Fibroblast of mammary gland (primary cell): ENCODE results near the gene EPB41L4B.
A peak's percentile ranks its signal among the peaks of the same experiment; 100 is the strongest.

Experiments
- DNase-seq: peaks from one replicate; pipeline ENCODE4 v3.0.0-alpha.2; 2010; ENCODE audit warnings: low read depth
- H3K4me3 ChIP-seq: 2 replicates; pipeline ENCODE4 v1.5.1; 2011; ENCODE audit warnings: low read depth, mild to moderate bottlenecking, low read length, moderate library complexity; ENCODE audit not compliant: control insufficient read depth
- TF ChIP-seq, protein P1 (sequence below): conservative IDR thresholded peaks from 2 replicates; pipeline ENCODE4 v1.5.1; 2011; ENCODE audit warnings: low read depth, low read length, inconsistent platforms; ENCODE audit not compliant: control insufficient read depth, insufficient read depth

Gene EPB41L4B

DNA sequence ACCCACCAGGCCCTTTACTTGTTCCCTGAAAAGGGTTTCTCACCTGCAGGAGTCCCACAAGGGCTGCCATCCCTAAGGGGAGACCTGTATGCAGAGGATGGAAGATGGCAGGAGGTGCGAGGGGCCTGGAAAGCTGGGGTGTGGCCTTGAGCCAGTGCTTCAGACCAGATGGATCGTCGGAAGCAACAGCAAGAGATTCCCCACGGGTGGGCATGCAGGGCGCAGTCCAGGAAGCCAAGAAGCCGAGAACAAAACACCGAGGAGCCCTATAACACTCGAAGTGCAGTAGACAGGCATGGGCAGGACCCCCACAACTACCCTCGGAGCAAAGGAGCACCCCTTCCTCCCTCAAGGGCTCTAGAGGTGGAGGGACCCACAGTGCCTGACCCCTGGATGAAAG, 129.1 kb downstream of the EPB41L4B start:
- TF ChIP-seq, protein P1, sequence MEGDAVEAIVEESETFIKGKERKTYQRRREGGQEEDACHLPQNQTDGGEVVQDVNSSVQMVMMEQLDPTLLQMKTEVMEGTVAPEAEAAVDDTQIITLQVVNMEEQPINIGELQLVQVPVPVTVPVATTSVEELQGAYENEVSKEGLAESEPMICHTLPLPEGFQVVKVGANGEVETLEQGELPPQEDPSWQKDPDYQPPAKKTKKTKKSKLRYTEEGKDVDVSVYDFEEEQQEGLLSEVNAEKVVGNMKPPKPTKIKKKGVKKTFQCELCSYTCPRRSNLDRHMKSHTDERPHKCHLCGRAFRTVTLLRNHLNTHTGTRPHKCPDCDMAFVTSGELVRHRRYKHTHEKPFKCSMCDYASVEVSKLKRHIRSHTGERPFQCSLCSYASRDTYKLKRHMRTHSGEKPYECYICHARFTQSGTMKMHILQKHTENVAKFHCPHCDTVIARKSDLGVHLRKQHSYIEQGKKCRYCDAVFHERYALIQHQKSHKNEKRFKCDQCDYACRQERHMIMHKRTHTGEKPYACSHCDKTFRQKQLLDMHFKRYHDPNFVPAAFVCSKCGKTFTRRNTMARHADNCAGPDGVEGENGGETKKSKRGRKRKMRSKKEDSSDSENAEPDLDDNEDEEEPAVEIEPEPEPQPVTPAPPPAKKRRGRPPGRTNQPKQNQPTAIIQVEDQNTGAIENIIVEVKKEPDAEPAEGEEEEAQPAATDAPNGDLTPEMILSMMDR = no peak
- H3K4me3 ChIP-seq = no peak overlapping the region
- no peak for DNase-seq

DNA sequence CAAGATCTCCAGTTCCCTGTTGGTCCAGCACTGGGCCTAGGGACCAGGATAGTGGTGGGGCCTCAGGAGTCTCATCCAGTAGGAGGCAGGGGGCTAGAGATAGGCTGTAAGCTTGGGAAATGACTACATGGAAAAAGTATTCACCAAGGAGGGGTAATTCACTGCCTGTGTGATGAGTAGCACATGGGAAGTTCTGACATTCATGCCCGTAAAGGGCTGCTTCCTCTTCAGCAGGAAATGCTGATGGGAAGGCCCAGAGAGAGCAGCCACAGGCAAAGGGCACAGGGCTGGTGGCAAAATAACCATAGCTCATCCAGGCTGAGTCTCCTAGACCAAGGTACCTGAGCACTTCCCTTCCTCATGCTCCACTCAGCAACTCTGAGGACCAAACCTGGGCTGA, 130.7 kb downstream of the EPB41L4B start:
- TF ChIP-seq, protein P1 = no peak
- no peak overlapping the region for H3K4me3 ChIP-seq
- no peak for DNase-seq

DNA sequence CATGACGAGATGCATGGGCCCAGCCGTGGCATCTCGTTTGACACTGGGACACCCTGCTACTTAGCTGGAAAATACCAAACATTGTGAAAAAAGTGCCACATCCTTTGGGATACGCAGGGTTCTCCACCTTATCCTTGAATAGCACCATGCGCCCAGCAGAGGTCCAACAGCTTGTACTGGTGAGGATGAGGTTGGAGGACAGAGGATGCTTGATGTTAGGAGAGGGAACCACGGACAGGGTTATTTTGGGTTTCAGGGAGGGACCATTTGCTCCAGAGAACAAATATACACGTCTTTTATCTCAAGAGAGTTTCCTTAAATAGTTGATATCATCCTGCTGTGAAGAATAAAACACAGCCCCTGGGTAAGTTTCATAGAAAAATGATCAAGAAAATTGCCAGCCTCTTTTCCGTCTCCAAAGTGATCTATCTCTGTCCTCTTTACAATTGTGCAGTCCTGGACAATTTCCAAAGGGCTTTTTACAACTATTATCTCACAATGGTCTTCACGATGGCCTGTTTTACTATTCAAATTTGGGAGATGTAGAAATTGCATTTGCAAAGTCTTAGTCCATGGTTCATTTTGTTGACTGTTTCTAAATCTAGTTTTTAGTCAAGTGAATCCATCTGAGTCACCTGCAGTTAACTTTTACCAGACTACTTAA, 133.9 kb downstream of the EPB41L4B start:
- H3K4me3 ChIP-seq = no peak overlapping the region
- DNase-seq = no peak
- TF ChIP-seq, protein P1 = no peak

DNA sequence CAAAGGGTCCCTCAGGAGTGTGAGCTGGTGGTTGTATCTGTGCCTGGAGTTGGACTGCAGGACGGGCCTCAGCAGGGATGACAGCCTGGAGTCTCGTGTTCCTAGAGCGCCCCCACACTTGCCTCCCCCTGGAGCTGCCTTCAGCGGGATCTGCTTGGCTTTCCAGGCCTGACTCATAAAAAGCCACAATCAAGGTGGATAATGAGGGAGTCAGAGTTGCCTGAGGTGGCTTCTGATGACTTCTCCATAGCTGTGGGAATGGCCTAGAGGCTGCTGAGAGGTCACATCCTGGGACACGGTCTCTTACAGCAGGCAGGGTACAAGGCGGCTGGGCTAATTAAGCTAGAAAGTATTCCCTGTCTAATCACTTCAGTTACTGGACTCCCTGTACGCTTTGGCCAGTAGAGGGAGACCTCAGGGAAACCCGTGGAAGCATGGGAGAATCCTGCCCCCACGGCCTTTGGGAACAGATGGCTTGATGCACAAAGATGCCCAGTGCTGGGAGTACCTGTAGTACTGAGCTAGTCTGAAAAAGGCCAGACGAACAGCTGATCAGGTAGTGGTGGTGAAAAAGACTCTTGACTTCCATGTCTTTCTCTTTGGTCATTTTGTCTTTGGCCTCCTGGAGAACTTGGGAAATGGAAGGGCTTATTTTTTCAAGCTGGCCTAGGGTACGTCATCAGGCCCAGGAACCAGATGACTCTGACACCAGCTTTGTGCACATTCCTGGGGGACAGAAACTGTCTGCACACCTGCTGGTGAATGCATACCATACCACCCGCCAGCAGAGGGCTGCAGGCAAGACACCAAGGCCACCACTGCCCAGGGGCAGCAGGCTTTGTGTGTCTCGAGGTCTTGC, 137.7 kb downstream of the EPB41L4B start:
- no peak overlapping the region for H3K4me3 ChIP-seq
- peak; percentile 24 for DNase-seq
- TF ChIP-seq, protein P1 = peak; percentile 59

DNA sequence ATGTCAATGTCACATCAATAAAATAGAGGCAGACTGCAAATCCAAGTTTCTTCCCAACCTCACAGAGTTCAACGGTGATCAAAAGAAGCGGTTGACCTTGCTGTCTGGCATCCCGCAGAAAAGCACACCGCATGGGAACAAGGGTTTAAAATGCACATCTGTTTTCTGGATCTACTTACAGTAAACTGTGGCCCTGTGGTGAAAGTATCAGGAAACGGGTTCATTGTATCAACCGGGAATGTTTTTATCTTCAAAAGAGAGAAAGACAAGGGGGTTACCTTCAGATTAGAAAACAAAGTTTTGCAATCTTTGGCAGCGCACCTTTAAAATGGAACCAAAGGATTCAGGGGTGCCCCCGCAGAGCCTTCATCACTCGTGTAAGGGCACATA, 138.3 kb downstream of the EPB41L4B start:
- DNase-seq = no peak
- TF ChIP-seq, protein P1 = no peak
- H3K4me3 ChIP-seq = no peak overlapping the region

DNA sequence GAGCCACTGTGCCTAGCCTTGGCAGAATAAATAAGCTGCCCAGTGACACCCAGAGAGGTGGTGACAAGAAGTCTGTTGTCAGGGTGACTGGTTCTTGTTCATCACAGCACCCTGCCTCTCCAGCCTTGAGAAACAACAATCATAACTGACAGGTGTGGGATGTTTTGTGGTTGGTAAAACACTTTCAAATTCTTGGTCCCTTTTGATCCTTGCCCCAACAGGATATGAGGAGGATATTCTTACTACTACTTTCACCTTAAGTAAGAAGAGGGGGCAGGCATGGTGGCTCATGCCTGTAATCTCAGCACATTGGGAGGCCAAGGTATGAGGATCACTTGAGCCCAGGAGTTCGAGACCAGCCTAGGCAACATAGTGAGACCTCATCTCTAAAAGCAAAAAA, 139.6 kb downstream of the EPB41L4B start:
- DNase-seq = no peak
- no peak overlapping the region for H3K4me3 ChIP-seq

More for the DNA sequence above, 139.6 kb downstream of the EPB41L4B start:
- TF ChIP-seq, protein P1 = no peak
